HG03520 (cell line): ENCODE measurements around the gene ACTMAP.
A peak's percentile ranks its signal among the peaks of the same experiment; 100 is the strongest.

Source experiments
- ATAC-seq: cut with Tn5 transposase; IDR thresholded peaks from one replicate; pipeline ENCODE4 v1.9.1; 2021; ENCODE audit warnings: mild to moderate bottlenecking, moderate library complexity; ENCODE audit not compliant: unreplicated experiment

Gene ACTMAP

GRCh38 chr19:40721936-40722661 is 28.2 kb downstream of the ACTMAP start:
- ATAC-seq = no peak

GRCh38 chr19:40721140-40721486 is 29.2 kb downstream of the ACTMAP start:
- ATAC-seq = no peak

GRCh38 chr19:40719414-40719894 is 30.8 kb downstream of the ACTMAP start:
- ATAC-seq = no peak

- ATAC-seq = no peak
Observed at GRCh38 chr19:40718774-40719391, 31.4 kb downstream of the ACTMAP start.

- no peak for ATAC-seq
Observed at GRCh38 chr19:40717880-40718773, 32.1 kb downstream of the ACTMAP start.

GRCh38 chr19:40717325-40717879 is 32.9 kb downstream of the ACTMAP start:
- no peak for ATAC-seq

GRCh38 chr19:40716482-40717324 is 33.6 kb downstream of the ACTMAP start, which contains the start of the genes COQ8B and ITPKC:
Gene COQ8B (minus strand): TSS chr19:40716886. CDS start chr19:40714632, 2,254 bp downstream.
Gene ITPKC (plus strand): TSS chr19:40717112. CDS start chr19:40717136, 24 bp downstream.
- peak; percentile 69 for ATAC-seq

- no peak for ATAC-seq
Observed at GRCh38 chr19:40716031-40716481, 34.2 kb downstream of the ACTMAP start.

- peak; percentile 41 for ATAC-seq
Observed at GRCh38 chr19:40714441-40715299, 35.6 kb downstream of the ACTMAP start.

- no peak for ATAC-seq
Observed at GRCh38 chr19:40713939-40714338, 36.3 kb downstream of the ACTMAP start.

- no peak for ATAC-seq
Observed at GRCh38 chr19:40709817-40710216, 40.5 kb downstream of the ACTMAP start.

- ATAC-seq = no peak
Observed at GRCh38 chr19:40707615-40708014, 42.7 kb downstream of the ACTMAP start.

- ATAC-seq = no peak
Observed at GRCh38 chr19:40705950-40706619, 44.2 kb downstream of the ACTMAP start.

- no peak for ATAC-seq
Observed at GRCh38 chr19:40705362-40705651, 45.0 kb downstream of the ACTMAP start.

- no peak for ATAC-seq
Observed at GRCh38 chr19:40704491-40705361, 45.6 kb downstream of the ACTMAP start.

- ATAC-seq = no peak
Observed at GRCh38 chr19:40703029-40703755, 47.1 kb downstream of the ACTMAP start.
